Renal pelvis (tissue), 12 donors: ENCODE results near the gene OR8A1. TPM values are rescaled to one million over a fixed set of nuclear protein-coding genes. Genes with fewer than 3 reads are reported as not detected.

ENCODE experiments used
- DNase-seq: peaks from one replicate; pipeline ENCODE4 v3.0.0-alpha.2; 2013
- long read RNA-seq, 16 experiments: transcript quantifications; one replicate each; lab custom pipeline, GENCODE V29; 2026
- polyA plus RNA-seq, 3 donors: library from polyadenylated mRNA; unstranded; fragments of 120-200 nt; gene quantifications; one replicate each; pipeline ENCODE4 v1.2.1, GENCODE V29; 2013; ENCODE audit not compliant: insufficient read length in 3 of 3

Gene OR8A1
- polyA plus RNA-seq, result under 1 TPM in 1 of 3 donors, not detected in 2; 0.04 TPM
- long read RNA-seq, donor 1, result 0 reads
- long read RNA-seq, donor 2, result 0 reads
- long read RNA-seq, donor 3, result 0 reads
- long read RNA-seq, donor 4, result 0 reads
- long read RNA-seq, donor 5, result 0 reads
- long read RNA-seq, donor 6, result 0 reads
- long read RNA-seq, donor 7, result 0 reads
- long read RNA-seq, donor 8, result 0 reads
- long read RNA-seq, donor 9, result 0 reads
- long read RNA-seq, donor 10, result 0 reads
- long read RNA-seq, donor 11, result 0 reads
- long read RNA-seq, donor 12, result 0 reads
- long read RNA-seq, donor 13, result 0 reads
- long read RNA-seq, donor 14, result 0 reads
- long read RNA-seq, donor 15, result 0 reads
- long read RNA-seq, donor 16, partial matches to known transcripts, result 0 of 1 reads
- long read RNA-seq, donor 16, other reads (novel, unspliced or antisense), result 0 of 1 reads

GRCh38 chr11:124569697-124570096 is at the start of gene OR8A1:
Gene OR8A1, plus strand, starts transcription at chr11:124569997. Its CDS starts 123 bp downstream, at chr11:124570120.
- no peak for DNase-seq

- no peak for DNase-seq
Observed at GRCh38 chr11:124520550-124520854, 49.3 kb upstream of the OR8A1 start.

- no peak for DNase-seq
Observed at GRCh38 chr11:124533626-124534025, 36.2 kb upstream of the OR8A1 start.

GRCh38 chr11:124534051-124534450 is 35.7 kb upstream of the OR8A1 start:
- DNase-seq, result no peak

- no peak for DNase-seq
Observed at GRCh38 chr11:124535552-124536232, 34.1 kb upstream of the OR8A1 start.

GRCh38 chr11:124536520-124536919 is 33.3 kb upstream of the OR8A1 start:
- DNase-seq, result no peak

- DNase-seq, result no peak
Observed at GRCh38 chr11:124538019-124538418, 31.8 kb upstream of the OR8A1 start.

GRCh38 chr11:124541204-124541603 is 28.6 kb upstream of the OR8A1 start:
- DNase-seq, result no peak

GRCh38 chr11:124543145-124543544 is 26.7 kb upstream of the OR8A1 start:
- no peak for DNase-seq

- no peak for DNase-seq
Observed at GRCh38 chr11:124543554-124543953, 26.2 kb upstream of the OR8A1 start, which contains the start of gene OR8B12. Gene OR8B12, minus strand, starts transcription at chr11:124543654. Its CDS starts 0 bp downstream, at chr11:124543654.

GRCh38 chr11:124551189-124551588 is 18.6 kb upstream of the OR8A1 start:
- no peak for DNase-seq

- no peak for DNase-seq
Observed at GRCh38 chr11:124551987-124552386, 17.8 kb upstream of the OR8A1 start.

GRCh38 chr11:124556828-124557227 is 13.0 kb upstream of the OR8A1 start:
- DNase-seq, result no peak

GRCh38 chr11:124570160-124570559 is 363 bp downstream of the OR8A1 start:
- DNase-seq, result no peak

GRCh38 chr11:124577716-124578427 is 8.1 kb downstream of the OR8A1 start:
- DNase-seq, result no peak

GRCh38 chr11:124578761-124579160 is 9.0 kb downstream of the OR8A1 start:
- no peak for DNase-seq

GRCh38 chr11:124581817-124582216 is 12.0 kb downstream of the OR8A1 start:
- DNase-seq, result no peak

- DNase-seq, result no peak
Observed at GRCh38 chr11:124582565-124582964, 12.8 kb downstream of the OR8A1 start.

GRCh38 chr11:124583781-124584180 is 14.0 kb downstream of the OR8A1 start:
- DNase-seq, result no peak

GRCh38 chr11:124584681-124585372 is 15.0 kb downstream of the OR8A1 start:
- no peak for DNase-seq

GRCh38 chr11:124586238-124586860 is 16.6 kb downstream of the OR8A1 start:
- peak; percentile 54 for DNase-seq

GRCh38 chr11:124591430-124591829 is 21.6 kb downstream of the OR8A1 start:
- no peak for DNase-seq
